ENCODE results near the gene AGRN.
"Not testable (repeated sequence)": the region's sequence is repeated elsewhere in the genome, so short reads cannot be mapped to it uniquely, and the experiment has no call there.

Gene AGRN

DNA sequence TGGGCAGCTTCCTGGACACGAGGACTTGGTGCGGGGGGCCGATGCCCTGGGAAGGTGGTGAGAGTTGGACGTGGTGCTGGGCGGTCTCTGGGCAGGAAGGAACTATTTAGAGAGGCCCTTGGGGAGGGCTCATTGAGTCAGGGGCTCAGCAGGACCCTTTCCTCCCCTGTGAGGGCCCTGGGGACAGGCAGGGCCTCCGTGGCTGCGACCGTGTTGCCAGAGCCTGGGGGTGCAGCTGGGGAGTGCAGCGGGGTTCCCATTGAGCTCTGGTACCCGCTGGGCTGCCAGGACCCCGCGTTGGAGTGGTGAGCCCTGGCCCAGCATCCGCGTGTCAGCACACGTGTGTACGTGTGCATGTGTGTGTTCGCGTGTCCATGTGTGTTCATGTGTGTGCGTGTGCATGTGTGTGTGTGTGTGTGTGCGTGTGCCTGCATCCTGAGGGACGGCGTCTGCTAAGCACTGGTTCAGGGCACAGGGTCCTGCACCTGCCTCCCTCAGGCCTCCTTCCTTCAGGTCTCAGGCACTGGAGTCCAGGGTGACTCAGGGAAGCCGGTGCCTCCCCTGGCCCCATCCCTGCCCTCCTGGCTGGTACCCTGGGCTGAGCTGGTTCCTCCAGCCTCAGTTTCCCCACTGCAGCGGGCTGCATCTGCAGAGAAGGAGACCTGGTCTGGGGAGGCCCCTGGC, 43.5 kb downstream of the AGRN start:
- DNase-seq, result no peak

DNA sequence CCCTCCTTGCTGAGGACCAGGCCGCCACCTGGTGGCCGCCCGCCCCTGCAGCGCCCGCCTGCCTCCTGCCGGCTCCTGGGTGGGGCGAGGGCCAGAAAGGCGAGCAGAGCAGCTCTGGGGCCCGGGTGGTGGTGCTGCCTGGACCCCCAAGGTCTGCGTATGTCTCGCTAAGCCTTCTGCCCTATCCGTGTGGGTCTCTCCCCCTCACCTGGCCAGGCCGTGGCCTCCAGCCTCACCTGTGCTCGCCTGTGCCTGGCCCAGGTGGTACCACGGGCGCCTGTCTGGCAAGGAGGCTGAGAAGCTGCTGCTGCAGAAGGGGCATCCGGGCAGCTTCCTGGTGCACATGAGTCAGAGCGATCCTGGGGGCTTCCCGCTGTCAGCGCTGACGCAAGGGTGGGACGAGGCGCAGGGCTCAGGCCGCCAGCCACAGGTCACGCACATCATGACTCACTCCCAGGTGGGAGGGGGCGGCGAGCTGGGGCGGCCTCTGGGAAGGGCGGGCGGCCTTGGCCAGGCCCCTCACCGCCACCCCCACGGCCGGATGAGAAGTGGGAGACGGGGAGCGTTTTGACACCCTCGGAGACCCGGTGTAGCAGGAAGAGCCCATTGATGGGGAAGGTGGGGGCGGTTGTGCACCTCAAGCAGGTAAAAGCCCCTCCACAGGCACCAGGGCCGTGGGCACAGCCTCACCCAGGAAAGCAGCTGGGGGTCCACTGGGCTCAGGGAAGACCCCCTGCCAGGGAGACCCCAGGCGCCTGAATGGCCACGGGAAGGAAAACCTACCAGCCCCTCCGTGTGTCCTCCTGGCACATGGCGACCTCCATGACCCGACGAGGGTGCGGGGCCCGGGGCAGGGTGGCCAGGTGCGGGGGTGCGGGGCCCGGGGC, 44.3 kb downstream of the AGRN start:
- DNase-seq, result peak in 10 of 58 donors; percentile 6 to 45 (median 20)

DNA sequence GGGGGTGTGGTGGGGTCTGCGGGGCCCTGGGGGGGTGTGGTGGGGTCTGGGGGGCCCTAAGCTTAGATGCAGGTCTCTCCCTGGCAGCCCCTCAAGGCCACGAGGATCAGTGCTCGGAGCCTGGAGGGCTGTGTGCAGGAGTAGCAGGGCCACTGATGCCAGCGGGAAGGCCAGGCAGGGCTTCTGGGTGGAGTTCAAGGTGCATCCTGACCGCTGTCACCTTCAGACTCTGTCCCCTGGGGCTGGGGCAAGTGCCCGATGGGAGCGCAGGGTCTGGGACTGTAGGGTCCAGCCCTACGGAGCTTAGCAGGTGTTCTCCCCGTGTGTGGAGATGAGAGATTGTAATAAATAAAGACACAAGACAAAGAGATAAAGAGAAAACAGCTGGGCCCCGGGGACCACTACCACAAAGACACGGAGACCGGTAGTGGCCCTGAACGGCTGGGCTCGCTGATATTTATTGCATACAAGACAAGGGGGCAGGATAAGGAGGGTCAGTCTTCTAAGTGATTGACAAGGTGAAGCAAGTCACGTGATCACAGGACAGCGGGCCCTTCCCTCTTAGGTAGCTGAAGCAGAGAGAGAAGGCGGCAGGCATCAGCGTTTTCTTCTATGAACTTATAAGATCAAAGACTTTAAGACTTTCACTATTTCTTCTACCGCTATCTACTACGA, 45.5 kb downstream of the AGRN start:
- DNase-seq, result no peak

DNA sequence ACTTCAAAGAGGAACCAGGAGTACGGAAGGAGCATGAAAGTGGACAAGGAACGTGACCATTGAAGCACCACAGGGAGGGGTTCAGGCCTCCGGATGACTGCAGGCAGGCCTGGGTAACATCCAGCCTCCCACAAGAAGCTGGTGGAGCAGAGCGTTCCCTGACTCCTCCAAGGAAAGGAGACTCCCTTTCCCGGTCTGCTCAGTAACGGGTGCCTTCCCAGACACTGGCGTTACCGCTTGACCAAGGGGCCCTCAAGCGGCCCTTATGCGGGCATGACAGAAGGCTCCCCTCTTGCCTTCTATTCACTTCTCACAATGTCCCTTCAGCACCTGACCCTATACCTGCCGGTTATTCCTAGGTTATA, 46.0 kb downstream of the AGRN start:
- not testable (repeated sequence) for DNase-seq

GRCh38 chr1:1066403-1067283, 46.7 kb downstream of the AGRN start:
- peak in 3 of 58 donors; percentile 15 to 37 (median 18) for DNase-seq

DNA sequence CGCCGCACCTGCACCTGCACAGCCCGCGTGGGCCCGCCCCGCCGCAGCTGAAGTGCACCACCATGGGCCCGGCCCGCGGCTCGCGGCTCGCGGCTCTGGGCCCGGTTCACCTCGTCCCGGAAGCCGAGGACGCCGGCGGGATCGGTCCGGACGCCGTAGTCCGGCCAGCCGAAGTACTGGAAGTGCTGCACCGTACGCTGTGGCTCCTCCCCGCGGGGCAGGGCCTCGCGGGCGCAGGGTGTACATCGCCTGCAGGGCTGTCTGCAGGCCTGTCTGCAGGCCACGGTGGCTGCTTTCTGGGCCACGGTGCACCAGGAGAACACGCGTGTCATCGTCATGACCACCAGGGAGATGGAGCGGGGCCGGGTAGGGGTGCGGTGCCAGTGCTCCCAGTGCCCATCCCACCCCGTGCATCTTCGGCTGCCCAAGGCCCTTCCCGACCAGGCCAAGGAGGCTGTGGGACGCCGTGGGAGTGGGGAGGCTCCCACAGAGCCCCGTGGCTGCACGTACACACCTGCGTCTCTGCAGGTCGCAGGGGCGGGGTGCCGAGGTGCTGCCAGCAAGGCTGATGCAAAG, 47.5 kb downstream of the AGRN start:
- no peak for DNase-seq

DNA sequence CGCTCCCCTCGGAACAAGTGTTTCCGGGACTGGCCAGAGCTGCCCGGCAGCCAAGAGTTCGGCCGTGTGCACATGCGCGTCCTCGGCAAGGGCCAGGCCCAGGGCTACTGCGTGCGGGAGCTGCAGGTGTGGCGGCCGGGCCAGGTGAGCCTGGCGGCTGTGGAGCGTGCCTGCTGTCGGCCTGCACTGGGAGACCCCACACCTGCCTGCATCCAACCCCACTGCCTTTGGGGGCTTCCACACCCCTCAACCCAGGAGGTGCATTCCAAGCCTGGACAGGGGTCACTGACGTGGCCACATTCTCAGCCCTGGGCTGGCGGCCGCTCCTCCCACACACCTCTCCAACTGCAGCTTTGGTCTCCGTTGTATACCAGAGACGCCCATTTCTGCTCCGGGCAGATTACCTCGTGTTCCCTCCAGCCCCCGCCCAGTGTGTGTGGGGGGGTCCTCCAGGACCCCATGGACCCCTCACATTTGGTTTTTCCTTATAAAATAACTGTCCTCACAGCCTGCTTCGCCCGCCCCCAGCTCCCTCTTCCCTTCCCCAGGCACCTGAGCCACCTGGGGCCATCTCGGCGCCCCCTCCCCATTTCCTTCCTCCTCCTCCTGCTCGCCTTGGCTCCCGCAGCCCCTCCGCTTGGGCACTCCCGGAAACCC, 48.1 kb downstream of the AGRN start:
- DNase-seq, result no peak

DNA sequence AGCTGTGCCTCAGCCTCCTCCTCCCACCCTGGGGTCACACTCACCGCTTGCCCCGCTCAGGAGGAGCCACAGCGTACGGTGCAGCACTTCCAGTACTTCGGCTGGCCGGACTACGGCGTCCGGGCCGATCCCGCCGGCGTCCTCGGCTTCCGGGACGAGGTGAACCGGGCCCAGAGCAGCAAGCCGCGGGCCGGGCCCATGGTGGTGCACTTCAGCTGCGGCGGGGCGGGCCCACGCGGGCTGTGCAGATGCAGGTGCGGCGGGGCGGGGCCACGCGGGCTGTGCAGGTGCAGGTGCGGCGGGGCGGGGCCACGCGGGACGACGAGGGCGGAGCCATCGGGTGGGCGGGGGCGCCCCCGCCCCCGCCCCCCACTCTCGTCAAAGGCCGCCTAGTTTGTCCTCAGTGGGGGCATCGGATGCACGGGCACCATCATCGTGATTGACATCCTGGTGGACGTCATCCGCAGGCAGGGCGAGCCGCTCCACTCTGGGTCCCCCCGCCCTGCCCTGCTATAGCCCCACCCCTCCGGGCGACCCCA, 48.7 kb downstream of the AGRN start:
- DNase-seq, result no peak

GRCh38 chr1:1069056-1069710, 49.3 kb downstream of the AGRN start:
- peak in 51 of 58 donors; percentile 4 to 73 (median 43) for DNase-seq

DNA sequence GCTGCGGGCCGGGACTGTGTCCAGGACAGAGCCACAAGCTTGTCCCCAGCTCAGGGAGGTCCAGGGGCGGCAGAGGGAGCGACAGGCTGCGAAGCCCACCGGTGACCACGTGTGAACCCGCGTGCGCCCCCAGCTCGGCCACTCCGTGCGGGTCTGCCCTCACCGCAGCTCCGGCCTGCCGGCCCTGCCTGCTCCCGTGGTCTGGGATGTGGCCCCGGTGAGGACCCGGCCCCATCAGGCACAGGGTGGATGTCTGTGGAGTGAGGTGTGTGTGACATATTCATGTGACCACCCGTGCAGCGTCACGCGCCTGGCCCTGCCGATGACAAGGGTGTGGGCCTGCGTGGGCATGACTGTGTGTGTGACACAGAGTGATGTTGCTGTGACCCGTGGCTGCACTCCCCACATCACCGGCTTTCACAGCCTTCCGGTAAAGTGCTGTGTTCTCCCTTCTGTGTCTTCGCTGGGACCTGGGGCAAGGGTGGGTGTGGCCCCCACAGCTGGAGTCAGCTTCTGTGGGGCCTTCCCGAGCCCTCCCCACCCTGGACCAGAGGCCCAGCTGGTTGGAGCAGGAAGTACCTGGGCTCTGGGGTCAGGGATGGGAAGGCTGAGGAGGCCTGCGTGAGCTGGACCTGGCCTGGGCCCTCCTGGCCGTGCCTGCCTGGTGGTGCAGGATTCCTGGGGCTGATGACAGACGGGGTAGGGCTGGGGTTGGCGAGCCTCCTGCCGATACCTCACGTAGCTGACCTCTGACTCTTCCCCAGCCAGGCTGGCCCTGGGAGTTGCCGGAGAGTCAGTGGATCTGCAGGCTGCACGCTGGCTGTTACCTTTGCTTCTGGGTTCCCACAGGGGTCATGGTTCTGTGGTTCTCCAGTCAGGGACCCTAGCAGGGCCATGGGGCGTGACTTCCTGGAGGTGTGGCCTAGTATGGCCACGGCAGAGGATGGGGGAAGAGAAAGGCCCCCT, 50.1 kb downstream of the AGRN start:
- no peak for DNase-seq

GRCh38 chr1:1071486-1072298, 51.8 kb downstream of the AGRN start:
- peak in 2 of 58 donors; percentile 28 to 34 for DNase-seq

DNA sequence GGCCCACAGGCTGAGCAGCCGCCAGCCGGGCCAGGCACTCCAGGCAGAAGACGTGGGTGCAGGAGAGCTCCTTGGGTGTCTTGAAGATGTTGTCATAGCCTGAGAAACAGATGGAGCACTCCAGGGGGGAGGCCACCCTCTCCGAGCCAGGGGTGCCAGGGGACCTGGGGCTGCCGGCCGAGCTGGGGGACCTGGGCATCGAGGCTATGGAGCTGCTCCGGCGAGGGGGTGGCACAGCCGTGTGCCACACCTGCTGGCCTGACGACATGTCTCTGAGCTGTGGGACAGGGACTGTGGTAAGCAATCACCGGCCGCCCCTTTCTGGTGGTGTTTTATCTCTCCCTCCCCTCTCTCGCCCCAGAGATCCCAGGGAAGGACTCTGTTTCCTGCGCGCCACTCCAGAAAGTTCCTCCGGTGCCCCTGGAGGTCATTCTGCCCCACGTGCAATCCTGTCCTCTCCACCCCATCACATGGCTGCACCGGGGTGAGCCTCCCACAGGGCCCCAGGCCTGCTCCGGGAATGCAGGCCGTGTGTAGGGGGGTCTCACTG, 52.5 kb downstream of the AGRN start:
- DNase-seq, result peak in 3 of 58 donors; percentile 21 to 37 (median 33)

DNA sequence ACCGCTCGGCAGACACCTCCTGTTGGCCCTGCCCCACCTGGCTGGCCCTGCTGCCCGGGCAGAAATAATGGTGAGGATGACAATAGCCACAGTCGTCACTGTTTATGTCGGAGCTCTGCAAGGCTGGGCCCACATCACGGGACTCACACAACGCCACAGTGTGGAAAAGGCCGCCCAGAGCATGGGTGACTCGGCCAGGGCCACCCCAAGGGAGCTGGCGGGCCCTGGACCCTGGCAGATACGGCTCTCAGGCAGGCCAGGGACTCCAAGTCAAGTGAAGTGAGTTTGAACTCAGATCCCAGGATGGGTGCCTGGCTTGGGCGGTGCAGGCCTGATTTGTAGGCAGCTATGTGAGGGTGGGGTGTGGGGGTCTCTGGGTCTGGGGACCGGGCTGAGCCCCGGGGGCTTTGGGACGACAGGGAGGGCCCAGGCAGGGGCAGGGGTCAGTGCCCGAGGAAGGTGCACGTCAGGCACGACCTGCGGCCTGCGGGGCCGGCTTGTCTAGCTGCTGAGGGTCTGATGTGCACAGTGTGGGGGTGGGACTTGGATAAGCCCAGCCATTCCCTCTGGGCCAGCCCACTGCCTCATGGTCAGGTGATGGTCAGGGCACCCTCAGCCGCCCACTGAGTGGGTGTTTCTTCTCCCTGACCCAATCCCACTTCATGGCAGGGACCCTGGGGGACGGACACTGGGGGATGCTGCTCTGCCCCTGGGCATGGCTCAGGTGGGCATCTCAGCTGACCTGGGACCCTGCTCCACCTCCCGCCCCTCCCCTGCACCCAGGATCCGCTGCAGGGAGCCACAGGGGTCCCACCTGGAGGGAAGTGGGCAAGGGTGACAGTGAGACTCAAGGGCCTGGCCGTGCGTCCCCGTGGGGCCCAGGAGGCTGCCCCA, 53.2 kb downstream of the AGRN start:
- no peak for DNase-seq

- no peak for DNase-seq
These were observed 54.0 kb downstream of the AGRN start, which contains the start of gene RNF223 for GRCh38 chr1:1073743-1074587. Gene RNF223 (minus strand): TSS chr1:1074306. CDS start chr1:1072566, 1,740 bp downstream.

Measured in anterior cingulate cortex (tissue), 58 donors.